ENCODE results near the gene GALNT10.
"Not testable (repeated sequence)": the region's sequence is repeated elsewhere in the genome, so short reads cannot be mapped to it uniquely, and the experiment has no call there.

The GALNT10 gene

DNA sequence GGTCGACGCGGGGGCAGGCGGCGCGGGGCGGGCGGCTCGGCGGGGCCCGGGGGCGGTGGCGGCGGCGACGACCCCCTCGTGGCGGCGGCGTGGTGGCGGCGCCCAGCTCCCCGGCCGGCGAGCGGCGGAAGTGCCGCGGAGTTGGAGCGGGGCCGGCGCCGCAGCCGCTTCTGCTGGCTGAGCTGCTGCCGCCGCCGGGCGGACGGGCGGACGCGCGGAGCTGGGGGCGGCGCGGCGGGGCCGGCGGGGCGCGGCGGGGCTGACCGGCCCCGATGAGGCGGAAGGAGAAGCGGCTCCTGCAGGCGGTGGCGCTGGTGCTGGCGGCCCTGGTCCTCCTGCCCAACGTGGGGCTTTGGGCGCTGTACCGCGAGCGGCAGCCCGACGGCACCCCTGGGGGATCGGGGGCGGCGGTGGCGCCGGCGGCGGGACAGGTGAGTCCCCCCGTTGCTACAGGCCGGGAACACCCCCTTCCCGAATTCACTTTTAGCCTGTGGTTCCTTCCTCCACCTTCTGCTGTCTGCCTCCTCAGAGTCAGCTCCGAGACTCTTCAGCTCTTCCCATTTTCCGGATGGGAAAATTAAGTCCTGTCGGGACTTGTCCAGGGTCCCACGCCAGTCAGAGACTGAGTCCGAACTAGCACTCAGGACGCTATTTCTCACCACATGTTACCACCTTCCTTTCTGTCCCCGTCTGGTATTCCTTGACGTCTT is at the start of gene GALNT10:
Gene GALNT10, plus strand, starts transcription at position 139 of the 710 bp plus-strand sequence. Its CDS starts 134 bp downstream, at position 273.
- H3K9ac ChIP-seq (ENCODE audit: low read length): peak within 1 kb of the TSS; percentile 66
- peaks cover 22% of the 10 kb centered on the region for H3K4me1 ChIP-seq (ENCODE audit: control insufficient read depth, insufficient read depth, low read length)
- peaks cover 4% of the 10 kb centered on the region for H3K36me3 ChIP-seq (ENCODE audit: control insufficient read depth, insufficient read depth, low read length)
- peak within 1 kb of the TSS; percentile 62 for H3K4me3 ChIP-seq (ENCODE audit: low read length)
- no peaks in the 10 kb centered on the region for H3K27me3 ChIP-seq (ENCODE audit: control insufficient read depth, insufficient read depth, low read length)
- H3K9me3 ChIP-seq (ENCODE audit: control insufficient read depth, low read length): no peaks in the 10 kb centered on the region

- Histone ChIP-seq H3K27me3 (ENCODE audit: control insufficient read depth, insufficient read depth, low read length) (no peaks in the 10 kb centered on the region), H3K4me3 (ENCODE audit: low read length) (no peak overlapping the region), H3K9me3 (ENCODE audit: control insufficient read depth, low read length) (no peaks in the 10 kb centered on the region), H3K9ac (ENCODE audit: low read length) (no peak overlapping the region), H3K36me3 (ENCODE audit: control insufficient read depth, insufficient read depth, low read length) (no peaks in the 10 kb centered on the region), H3K4me1 (ENCODE audit: control insufficient read depth, insufficient read depth, low read length) (no peaks in the 10 kb centered on the region)
These were observed 48.8 kb upstream of the GALNT10 start for GRCh38 chr5:154141745-154142221.

DNA sequence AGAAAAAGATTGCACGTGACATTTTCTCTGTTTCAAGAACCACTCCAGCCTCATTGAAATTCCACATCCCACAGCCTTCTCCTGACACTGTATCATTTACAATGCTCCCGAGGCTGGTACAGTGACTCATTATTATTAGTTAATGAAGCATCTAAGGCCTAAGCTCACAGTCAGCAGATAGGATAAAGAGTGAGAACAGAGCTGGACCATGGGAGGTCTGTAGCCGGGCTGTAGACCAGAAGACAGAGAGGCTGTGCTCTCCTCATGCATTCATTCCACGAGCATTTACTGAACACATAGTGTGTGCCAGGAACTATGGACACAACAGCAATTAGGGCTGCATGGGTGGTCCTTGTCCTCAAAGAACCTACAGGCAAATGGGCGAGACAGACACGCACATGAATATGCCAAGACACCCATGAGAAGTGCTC is 47.3 kb upstream of the GALNT10 start:
- Histone ChIP-seq H3K9me3 (ENCODE audit: control insufficient read depth, low read length) (no peaks in the 10 kb centered on the region), H3K9ac (ENCODE audit: low read length) (no peak overlapping the region), H3K27me3 (ENCODE audit: control insufficient read depth, insufficient read depth, low read length) (no peaks in the 10 kb centered on the region), H3K4me3 (ENCODE audit: low read length) (no peak overlapping the region), H3K36me3 (ENCODE audit: control insufficient read depth, insufficient read depth, low read length) (no peaks in the 10 kb centered on the region), H3K4me1 (ENCODE audit: control insufficient read depth, insufficient read depth, low read length) (no peaks in the 10 kb centered on the region)

- H3K9me3 ChIP-seq (ENCODE audit: control insufficient read depth, low read length): no peaks in the 10 kb centered on the region
- H3K4me3 ChIP-seq (ENCODE audit: low read length): no peak overlapping the region
- H3K9ac ChIP-seq (ENCODE audit: low read length): no peak overlapping the region
- no peaks in the 10 kb centered on the region for H3K27me3 ChIP-seq (ENCODE audit: control insufficient read depth, insufficient read depth, low read length)
- no peaks in the 10 kb centered on the region for H3K36me3 ChIP-seq (ENCODE audit: control insufficient read depth, insufficient read depth, low read length)
- H3K4me1 ChIP-seq (ENCODE audit: control insufficient read depth, insufficient read depth, low read length): peaks cover 2% of the 10 kb centered on the region
These were observed 45.3 kb upstream of the GALNT10 start for GRCh38 chr5:154145268-154145667.

- Histone ChIP-seq H3K9ac (ENCODE audit: low read length) (no peak overlapping the region), H3K4me3 (ENCODE audit: low read length) (no peak overlapping the region), H3K4me1 (ENCODE audit: control insufficient read depth, insufficient read depth, low read length) (peaks cover 6% of the 10 kb centered on the region), H3K27me3 (ENCODE audit: control insufficient read depth, insufficient read depth, low read length) (no peaks in the 10 kb centered on the region), H3K36me3 (ENCODE audit: control insufficient read depth, insufficient read depth, low read length) (no peaks in the 10 kb centered on the region), H3K9me3 (ENCODE audit: control insufficient read depth, low read length) (no peaks in the 10 kb centered on the region)
These were observed 44.1 kb upstream of the GALNT10 start for GRCh38 chr5:154146409-154146808.

DNA sequence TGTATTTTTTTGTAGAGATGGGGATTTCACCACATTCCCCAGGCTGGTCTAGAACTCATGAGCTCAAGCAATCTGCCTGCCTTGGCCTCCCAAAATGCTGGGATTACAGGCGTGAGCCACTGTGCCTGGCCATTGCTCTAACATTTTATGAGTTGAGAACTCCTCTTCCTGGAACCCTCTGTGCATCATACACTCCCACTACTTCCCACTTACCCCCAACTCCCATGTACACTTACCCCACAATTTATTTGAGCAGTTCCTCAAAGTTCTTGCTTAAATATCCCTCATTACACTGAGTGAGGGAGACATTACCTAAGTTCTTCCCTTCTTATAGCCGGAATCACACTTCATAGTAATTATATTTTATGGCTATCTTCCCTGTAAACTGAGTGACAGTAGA is 42.9 kb upstream of the GALNT10 start:
- no peaks in the 10 kb centered on the region for H3K27me3 ChIP-seq (ENCODE audit: control insufficient read depth, insufficient read depth, low read length)
- no peaks in the 10 kb centered on the region for H3K9me3 ChIP-seq (ENCODE audit: control insufficient read depth, low read length)
- H3K4me1 ChIP-seq (ENCODE audit: control insufficient read depth, insufficient read depth, low read length): peaks cover 6% of the 10 kb centered on the region
- H3K4me3 ChIP-seq (ENCODE audit: low read length): no peak overlapping the region
- H3K9ac ChIP-seq (ENCODE audit: low read length): no peak overlapping the region
- H3K36me3 ChIP-seq (ENCODE audit: control insufficient read depth, insufficient read depth, low read length): no peaks in the 10 kb centered on the region

DNA sequence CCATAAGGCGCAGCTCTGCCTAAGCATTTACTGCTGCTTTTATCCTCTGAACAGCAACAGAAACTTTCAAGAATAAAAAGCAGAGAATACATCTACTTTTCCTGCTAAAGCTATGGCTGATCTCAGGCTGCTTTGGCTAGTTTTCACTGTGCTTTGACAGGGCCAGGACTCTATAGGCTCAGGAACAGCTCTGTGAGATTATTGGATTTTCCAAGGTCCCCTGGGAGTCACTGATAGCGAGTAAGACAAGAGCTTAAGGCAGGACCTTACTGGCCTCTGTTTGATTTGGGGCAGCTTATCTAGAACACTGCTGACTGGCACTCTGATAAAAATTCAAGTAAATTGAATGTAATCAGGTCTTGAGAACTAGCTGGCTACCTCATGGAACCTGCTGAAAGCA is 40.1 kb upstream of the GALNT10 start:
- not testable (repeated sequence) for H3K36me3 ChIP-seq (ENCODE audit: control insufficient read depth, insufficient read depth, low read length); H3K9ac ChIP-seq (ENCODE audit: low read length); H3K27me3 ChIP-seq (ENCODE audit: control insufficient read depth, insufficient read depth, low read length); H3K4me1 ChIP-seq (ENCODE audit: control insufficient read depth, insufficient read depth, low read length); H3K4me3 ChIP-seq (ENCODE audit: low read length); H3K9me3 ChIP-seq (ENCODE audit: control insufficient read depth, low read length)

DNA sequence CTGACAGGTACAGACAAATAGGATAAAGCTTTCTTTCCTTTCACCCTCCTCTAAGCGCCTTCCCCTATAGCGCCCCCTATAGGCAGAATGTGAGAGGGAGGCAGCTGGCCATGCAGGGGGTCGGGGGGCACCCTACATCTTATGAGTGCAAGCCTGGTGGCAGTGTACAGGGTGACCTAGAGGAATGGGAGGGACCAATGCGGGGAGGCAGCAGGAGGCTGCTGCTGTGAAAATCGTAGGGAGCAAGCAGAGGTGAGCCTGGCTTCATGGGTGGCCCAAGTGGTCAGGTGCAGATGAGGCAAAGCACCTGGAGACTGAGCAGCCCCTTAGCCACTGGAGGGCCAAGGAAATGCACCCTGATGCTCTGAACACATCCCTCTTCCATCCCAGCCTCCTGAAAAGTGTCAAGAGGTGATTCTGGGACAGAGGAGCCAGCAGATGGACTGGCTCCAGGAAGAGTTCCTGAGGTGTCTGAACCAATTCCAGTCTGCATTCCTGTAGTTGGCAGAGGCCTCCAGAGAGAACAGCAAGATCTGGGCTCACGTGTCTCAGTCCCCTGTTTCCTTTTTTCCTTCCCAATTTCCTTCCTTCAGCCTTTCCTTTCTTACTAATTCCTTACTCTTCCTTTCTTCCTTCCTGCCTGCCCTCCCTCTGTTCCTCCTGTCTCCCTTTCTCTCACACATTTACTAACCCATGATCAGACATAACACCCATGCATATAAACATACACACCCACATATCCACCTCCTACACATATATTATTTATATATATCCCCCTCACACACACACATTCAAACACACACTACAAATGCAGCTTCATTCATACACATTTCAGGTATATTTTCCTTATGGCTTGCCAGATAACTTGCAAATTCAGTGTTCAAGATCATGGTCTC is 32.8 kb upstream of the GALNT10 start:
- Histone ChIP-seq H3K9me3 (ENCODE audit: control insufficient read depth, low read length) (no peaks in the 10 kb centered on the region), H3K36me3 (ENCODE audit: control insufficient read depth, insufficient read depth, low read length) (no peaks in the 10 kb centered on the region), H3K27me3 (ENCODE audit: control insufficient read depth, insufficient read depth, low read length) (no peaks in the 10 kb centered on the region), H3K4me1 (ENCODE audit: control insufficient read depth, insufficient read depth, low read length) (no peaks in the 10 kb centered on the region), H3K4me3 (ENCODE audit: low read length) (no peak overlapping the region), H3K9ac (ENCODE audit: low read length) (no peak overlapping the region)

- Histone ChIP-seq H3K27me3 (ENCODE audit: control insufficient read depth, insufficient read depth, low read length) (peaks cover under 1% of the 10 kb centered on the region), H3K9ac (ENCODE audit: low read length) (no peak overlapping the region), H3K9me3 (ENCODE audit: control insufficient read depth, low read length) (no peaks in the 10 kb centered on the region), H3K4me3 (ENCODE audit: low read length) (no peak overlapping the region), H3K4me1 (ENCODE audit: control insufficient read depth, insufficient read depth, low read length) (no peaks in the 10 kb centered on the region), H3K36me3 (ENCODE audit: control insufficient read depth, insufficient read depth, low read length) (no peaks in the 10 kb centered on the region)
These were observed 32.2 kb upstream of the GALNT10 start for GRCh38 chr5:154158379-154158737.

- no peak overlapping the region for H3K9ac ChIP-seq (ENCODE audit: low read length)
These were observed 31.2 kb upstream of the GALNT10 start for GRCh38 chr5:154159343-154159742.

DNA sequence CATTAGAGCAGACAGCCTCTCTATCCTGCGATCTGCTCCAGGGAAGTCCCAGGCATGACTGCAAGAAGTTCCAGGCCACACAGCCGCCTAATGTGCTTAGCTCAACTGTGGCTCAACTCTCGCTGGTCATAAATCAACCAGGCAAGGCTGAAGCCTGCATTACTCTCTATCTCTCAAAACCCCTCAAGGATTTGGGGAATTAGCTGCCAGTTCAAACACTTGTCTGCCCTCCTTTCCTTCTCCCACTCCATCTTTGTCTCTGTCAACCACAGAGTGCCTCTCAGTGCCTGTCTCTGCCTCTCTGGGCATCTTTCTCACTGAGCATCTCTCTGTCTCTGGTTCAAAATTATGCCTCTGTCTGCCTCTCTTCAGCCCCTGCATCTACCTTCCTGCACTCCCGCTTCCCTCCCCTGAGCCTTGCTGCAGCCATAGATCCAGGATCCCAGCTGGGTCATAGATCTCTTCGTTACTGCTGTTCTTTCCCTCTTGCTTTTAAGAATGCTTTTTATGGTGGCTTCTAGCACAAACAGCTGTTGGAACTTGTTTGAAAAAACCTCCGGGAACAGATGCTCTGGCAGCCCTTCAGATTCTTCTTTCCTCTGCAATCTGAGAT is 27.9 kb upstream of the GALNT10 start:
- Histone ChIP-seq H3K9me3 (ENCODE audit: control insufficient read depth, low read length) (no peaks in the 10 kb centered on the region), H3K4me3 (ENCODE audit: low read length) (no peak overlapping the region), H3K4me1 (ENCODE audit: control insufficient read depth, insufficient read depth, low read length) (no peaks in the 10 kb centered on the region), H3K27me3 (ENCODE audit: control insufficient read depth, insufficient read depth, low read length) (peaks cover 4% of the 10 kb centered on the region), H3K36me3 (ENCODE audit: control insufficient read depth, insufficient read depth, low read length) (no peaks in the 10 kb centered on the region), H3K9ac (ENCODE audit: low read length) (no peak overlapping the region)

More at GRCh38 chr5:154159343-154159742, 31.2 kb upstream of the GALNT10 start:
- no peak overlapping the region for H3K4me3 ChIP-seq (ENCODE audit: low read length)
- no peaks in the 10 kb centered on the region for H3K36me3 ChIP-seq (ENCODE audit: control insufficient read depth, insufficient read depth, low read length)
- peaks cover 4% of the 10 kb centered on the region for H3K27me3 ChIP-seq (ENCODE audit: control insufficient read depth, insufficient read depth, low read length)
- H3K9me3 ChIP-seq (ENCODE audit: control insufficient read depth, low read length): no peaks in the 10 kb centered on the region
- no peaks in the 10 kb centered on the region for H3K4me1 ChIP-seq (ENCODE audit: control insufficient read depth, insufficient read depth, low read length)

Data from mucosa of stomach (tissue), 1 donor.